Measurements from ENCODE around the gene MBP. TPM values are rescaled to one million over a fixed set of nuclear protein-coding genes. Genes with fewer than 3 reads are reported as not detected.
"Not testable (repeated sequence)": the region's sequence is repeated elsewhere in the genome, so short reads cannot be mapped to it uniquely, and the experiment has no call there.

The MBP gene
- total RNA-seq, 1 donor: 25.8 TPM

DNA sequence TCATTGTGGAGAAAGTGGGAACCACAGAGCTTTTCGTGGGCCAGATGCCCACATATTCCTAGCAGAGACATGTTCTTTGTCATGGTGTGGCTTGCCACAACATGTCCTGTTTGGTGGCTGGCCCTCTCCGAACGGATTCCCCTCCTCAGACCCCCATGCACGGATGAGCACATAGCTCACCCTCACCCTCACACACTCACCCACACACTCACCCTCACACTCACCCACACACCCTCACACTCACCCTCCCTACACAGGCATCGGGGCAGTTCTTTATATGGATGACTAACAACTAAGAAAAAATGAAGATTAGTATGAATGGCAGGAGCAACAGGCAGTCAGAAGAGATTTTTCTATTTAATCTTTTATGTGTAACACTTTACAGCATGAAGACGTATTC is 160.3 kb downstream of the MBP start:
- no peak overlapping the region for H3K4me3 ChIP-seq (ENCODE audit: low read depth, low read length)
- TF ChIP-seq, protein P1, sequence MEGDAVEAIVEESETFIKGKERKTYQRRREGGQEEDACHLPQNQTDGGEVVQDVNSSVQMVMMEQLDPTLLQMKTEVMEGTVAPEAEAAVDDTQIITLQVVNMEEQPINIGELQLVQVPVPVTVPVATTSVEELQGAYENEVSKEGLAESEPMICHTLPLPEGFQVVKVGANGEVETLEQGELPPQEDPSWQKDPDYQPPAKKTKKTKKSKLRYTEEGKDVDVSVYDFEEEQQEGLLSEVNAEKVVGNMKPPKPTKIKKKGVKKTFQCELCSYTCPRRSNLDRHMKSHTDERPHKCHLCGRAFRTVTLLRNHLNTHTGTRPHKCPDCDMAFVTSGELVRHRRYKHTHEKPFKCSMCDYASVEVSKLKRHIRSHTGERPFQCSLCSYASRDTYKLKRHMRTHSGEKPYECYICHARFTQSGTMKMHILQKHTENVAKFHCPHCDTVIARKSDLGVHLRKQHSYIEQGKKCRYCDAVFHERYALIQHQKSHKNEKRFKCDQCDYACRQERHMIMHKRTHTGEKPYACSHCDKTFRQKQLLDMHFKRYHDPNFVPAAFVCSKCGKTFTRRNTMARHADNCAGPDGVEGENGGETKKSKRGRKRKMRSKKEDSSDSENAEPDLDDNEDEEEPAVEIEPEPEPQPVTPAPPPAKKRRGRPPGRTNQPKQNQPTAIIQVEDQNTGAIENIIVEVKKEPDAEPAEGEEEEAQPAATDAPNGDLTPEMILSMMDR (IDR thresholded peaks at IDR 0.05; ENCODE audit: insufficient read depth, low read length): no peak
- no peak for DNase-seq (ENCODE audit: low read depth)

DNA sequence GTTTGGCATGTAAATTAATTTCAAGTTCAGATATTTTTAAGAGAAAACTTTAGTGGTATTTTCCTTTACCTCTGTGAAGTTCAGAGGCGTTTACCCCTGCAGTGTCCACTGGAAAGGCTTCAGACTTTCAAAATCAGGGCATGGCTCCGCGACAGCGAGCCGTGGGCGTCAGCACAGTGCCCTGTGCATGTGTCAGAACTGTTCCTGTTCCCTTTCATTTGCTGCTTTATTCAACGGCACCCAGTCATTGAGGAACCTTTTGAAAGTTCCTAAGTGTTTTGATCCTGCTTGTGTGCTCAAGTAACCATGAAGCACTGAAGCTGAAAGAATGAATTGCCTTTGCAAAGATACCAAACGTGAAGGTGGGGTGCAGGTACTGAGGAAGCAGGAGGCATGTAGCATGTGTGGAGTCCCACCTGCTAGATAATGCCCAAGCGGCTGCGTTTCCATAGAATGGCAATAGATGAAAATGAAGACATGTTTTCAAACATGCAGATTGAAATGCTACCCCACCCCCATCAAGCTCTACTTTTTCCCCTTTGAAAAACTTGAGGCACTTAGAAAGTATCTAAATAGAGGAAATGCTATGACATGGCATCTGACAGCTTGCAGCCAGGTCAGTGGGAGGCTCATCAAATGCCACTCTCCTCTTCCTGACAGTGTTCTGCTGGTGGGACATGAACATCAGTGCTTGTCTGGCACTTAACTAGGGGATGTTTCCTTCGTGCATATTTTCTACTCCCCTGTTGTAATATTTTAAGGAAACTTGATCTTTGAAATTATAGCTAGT is 161.6 kb downstream of the MBP start:
- TF ChIP-seq, protein P1 (IDR thresholded peaks at IDR 0.05; ENCODE audit: insufficient read depth, low read length): no peak
- H3K4me3 ChIP-seq (ENCODE audit: low read depth, low read length): no peak overlapping the region

DNA sequence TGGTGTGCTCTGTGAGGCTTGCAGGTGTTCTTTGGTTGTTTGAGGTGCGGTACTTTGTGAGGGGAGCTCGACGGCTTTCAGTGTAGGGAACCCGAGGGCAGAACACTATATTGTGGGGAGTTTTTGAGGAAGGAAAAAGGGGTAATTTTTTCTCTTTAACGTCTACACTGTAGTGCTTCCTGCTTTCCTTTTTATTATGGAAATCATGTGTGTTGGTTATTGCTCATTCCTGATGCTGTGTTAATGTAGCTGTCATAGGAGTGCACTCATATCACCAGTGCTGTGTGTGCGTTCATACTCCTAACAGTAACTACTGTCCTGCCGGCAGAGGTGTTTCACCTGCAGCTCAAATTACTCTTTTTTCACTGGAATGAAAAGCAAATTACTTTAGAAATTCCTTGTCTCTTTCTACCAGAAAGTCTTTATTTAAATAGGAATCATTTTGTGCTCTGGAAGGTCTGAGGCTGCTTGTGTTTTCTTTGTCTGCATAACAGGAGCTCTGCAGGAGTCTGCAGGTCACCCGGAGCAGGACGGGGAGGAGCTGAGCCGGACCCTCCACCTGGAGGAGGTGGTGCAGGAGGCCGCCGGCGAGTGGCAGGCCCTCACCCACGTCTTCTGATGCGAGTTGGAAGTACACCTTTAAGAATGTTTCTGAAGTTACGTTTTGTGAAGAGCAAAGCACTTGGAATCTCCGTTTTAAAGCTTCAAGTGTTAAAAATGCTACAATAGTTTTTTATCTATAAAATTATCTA is 164.7 kb downstream of the MBP start:
- H3K4me3 ChIP-seq (ENCODE audit: low read depth, low read length): no peak overlapping the region
- TF ChIP-seq, protein P1 (IDR thresholded peaks at IDR 0.05; ENCODE audit: insufficient read depth, low read length): no peak
- no peak for DNase-seq (ENCODE audit: low read depth)

More for the DNA sequence above, 161.6 kb downstream of the MBP start:
- DNase-seq (ENCODE audit: low read depth): no peak

DNA sequence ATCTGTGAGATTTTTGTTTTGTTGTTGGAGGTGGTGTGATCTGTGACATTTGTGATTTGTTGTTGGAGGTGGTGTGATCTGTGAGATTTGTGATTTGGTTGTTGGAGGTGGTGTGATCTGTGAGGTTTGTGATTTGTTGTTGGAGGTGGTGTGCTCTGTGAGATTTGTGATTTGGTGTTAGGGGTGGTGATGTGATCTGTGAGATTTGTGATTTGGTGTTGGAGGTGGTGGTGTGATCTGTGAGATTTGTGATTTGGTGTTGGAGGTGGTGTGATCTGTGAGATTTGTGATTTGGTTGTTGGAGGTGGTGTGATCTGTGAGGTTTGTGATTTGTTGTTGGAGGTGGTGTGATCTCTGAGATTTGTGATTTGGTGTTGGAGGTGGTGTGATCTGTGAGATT is 165.3 kb downstream of the MBP start:
- DNase-seq (ENCODE audit: low read depth); H3K4me3 ChIP-seq (ENCODE audit: low read depth, low read length): not testable (repeated sequence)

DNA sequence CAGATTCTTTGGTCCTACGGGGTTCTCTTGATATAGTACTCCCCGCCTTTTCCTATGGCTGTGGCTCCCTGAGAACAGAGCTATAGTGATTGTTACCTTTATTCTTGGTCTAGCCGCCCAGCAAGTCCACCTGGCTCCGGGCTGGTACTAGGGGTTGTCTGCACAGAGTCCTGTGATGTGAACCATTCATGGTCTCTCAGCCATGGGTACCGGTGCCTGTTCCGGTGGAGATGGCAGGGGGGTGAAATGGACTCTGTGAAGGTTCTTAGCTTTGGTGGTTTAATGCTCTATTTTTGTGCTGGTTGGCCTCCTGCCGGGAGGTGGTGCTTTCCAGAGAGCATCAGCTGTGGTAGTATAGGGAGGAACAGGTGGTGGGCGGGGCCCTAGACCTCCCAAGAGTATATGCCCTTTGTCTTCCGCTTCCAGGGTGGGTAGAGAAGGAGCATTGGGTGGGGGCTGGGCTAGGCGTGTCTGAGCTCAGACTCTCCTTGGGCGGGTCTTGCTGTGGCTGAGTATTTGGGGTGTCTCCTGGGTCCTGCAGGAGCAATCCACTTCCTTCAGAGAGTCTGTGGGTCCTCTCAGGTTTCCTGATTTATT is 166.9 kb downstream of the MBP start:
- not testable (repeated sequence) for DNase-seq (ENCODE audit: low read depth); H3K4me3 ChIP-seq (ENCODE audit: low read depth, low read length)

DNA sequence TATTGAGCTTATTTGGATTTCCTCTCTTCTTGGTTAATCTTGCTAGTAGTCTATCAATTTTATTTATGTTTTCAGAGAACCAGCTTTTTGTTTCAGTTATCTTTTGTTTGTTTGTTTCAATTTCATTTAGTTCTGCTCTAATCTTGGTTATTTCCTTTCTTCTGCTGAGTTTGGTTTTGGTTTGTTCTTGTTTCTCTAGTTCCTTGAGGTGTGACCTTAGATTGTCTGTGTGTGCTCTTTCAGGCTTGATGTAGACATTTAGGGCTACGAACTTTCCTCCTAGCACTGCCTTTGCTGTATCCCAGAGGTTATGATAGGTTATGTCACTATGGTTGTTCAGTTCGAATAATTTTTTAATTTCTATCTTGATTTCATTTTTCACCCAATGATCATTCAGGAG is 168.6 kb downstream of the MBP start:
- DNase-seq (ENCODE audit: low read depth): no peak
- H3K4me3 ChIP-seq (ENCODE audit: low read depth, low read length): no peak overlapping the region
- TF ChIP-seq, protein P1 (IDR thresholded peaks at IDR 0.05; ENCODE audit: insufficient read depth, low read length): no peak

DNA sequence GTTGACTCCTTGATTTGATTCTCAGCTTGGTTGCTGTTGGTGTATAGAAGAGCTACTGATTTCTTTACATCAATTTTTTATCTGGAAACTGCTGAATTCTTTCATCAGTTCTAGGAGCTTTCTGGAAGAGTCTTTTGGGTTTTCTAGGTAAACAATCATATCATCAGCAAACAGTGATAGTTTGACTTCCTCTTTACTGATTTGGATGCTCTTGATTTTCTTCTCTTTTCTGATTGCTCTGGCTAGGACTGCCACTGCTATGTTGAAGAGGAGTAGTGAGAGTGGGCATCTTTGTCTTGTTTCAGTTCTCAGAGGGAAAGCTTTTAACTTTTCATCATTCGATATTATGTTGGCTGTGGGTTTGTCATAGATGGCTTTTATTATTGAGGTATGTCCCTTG is 169.7 kb downstream of the MBP start:
- TF ChIP-seq, protein P1 (IDR thresholded peaks at IDR 0.05; ENCODE audit: insufficient read depth, low read length): no peak
- no peak for DNase-seq (ENCODE audit: low read depth)

More for the DNA sequence above, 169.7 kb downstream of the MBP start:
- no peak overlapping the region for H3K4me3 ChIP-seq (ENCODE audit: low read depth, low read length)

Measured in fibroblast of the aortic adventitia (primary cell).